K562 treated with DMSO at 1 percent for 24 hours (cell line): Measurements from ENCODE around the gene PRPF18. TPM values are rescaled to one million over a fixed set of nuclear protein-coding genes. Genes with fewer than 3 reads are reported as not detected.

Experiments used
- total RNA-seq: library from RNA; unstranded; fragments of 300-600 nt; gene quantifications from 2 replicates; pipeline ENCODE4 v1.2.3, GENCODE V29; 2022; ENCODE audit warnings: low read depth; ENCODE audit not compliant: insufficient read depth

PRPF18 gene
- 12.5 and 14.2 TPM in 2 replicates for total RNA-seq

DNA sequence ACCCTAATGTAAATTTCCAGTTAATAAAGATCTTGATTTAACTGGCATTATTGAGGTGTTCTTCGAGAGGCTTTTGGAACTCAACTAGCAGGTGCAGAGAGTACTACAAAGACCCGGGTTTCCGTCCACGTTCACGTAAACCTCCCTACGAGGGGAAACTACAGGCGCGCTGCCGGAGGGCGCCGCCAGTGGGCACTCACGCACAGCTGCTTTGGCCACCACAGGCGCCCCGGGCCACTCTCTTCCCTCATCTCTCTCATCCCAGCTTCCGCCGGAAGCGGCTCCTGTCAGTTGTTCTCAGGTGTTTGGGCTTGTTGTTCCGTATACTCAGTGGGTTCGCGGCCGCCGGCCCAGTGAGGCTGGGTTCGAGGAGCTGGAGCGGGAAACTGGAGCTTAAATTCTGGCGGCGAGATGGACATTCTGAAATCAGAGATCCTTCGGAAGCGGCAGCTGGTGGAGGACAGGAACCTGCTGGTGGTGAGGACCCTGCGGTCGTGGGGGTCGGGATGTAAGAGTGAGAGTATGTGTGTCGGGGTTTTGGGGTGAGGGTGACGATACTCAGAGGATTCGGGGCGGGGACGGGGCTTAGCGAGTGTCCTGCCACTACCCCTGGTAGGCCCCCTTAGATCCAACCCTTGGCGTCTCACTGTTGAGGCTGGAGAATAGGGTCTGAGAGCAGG, at the start of gene PRPF18:
Gene PRPF18 (plus strand): TSS at position 290 of the 680 bp plus-strand sequence. CDS start 122 bp downstream, at position 412.

Other genes starting within 250 kb of the PRPF18 start
- gene SEPHS1, start 238.7 kb upstream of the PRPF18 start, total RNA-seq = 20.4 and 26.9 TPM in 2 replicates
- 8.8 and 16.2 TPM in 2 replicates for gene BEND7, start 58.0 kb upstream of the PRPF18 start, total RNA-seq